ENCODE results near the gene RNH1.
"Not testable (repeated sequence)": the region's sequence is repeated elsewhere in the genome, so short reads cannot be mapped to it uniquely, and the experiment has no call there.

Gene RNH1

DNA sequence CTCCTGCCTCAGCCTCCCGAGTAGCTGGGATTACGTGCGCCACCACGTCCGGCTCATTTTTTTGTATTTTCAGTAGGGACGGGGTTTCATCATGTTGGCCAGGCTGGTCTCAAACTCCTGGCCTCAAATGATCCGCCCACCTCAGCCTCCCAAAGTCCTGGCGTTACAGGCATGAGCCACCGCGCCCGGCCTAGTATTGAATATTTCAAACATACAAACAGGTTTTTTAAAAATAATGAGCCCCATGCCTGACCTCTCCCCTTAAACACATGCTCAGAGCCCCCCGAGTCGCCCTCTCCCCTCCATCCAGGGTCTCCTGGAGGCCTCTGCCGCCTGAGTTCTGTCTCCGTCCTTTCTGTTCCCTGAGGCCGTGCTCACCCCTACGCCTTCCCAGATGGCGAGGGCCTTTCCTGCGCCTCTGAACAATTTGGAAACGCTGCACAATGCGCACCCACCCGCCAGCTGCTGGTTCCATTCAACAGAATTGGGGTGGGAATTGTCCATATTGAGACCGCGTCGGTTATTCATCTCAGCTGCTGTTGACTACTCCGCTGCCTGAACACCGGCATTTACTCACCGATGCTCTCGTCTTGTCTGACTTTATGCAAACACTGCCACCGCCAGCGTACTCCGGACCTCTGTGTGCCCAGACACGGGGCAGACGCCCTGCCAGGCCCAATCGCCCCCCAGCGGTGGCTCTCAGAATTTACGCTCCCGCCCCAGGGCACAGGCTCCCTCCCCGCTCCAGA lies 13.6 kb upstream of the RNH1 start:
- no peak for FAIRE-seq
- DNase-seq (ENCODE audit: insufficient read length, low spot score), result no peak

DNA sequence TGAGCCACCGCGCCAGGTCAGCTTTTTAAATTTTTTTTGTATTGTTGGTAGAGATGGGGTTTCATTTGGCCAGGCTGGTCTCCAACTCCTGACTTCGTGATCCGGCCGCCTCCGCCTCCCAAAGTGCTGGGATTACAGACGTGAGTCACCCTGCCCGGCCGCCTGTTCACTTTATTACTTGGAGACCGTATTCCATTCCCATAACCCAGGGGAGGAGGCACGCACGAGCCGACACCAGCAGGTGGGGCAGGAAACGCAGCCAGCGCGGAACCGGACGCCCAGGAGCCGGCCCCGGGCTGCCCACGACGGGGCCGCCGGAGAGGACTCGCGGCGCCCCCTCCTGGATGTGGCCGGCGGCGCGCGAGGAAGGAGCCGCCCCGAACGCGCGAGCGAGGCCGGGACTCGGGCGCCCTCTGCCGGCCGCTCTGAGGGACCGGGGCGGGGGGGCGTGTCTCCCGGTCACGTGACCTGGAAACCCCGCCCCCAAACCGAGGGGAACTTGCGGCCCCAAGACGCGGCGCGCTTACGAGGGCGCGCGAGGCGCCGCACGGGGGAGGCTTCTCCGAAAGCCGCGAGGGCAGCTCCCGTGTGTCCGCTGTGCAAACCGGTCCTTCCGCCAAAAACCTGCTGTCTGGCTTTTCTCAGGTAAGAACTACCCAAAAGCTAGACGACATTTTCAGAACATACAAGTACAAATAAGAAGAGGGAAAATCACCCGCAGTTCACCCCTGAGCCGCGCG lies 11.6 kb upstream of the RNH1 start:
- FAIRE-seq, result peak; percentile 92
- DNase-seq (ENCODE audit: insufficient read length, low spot score), result peak; percentile 88

DNA sequence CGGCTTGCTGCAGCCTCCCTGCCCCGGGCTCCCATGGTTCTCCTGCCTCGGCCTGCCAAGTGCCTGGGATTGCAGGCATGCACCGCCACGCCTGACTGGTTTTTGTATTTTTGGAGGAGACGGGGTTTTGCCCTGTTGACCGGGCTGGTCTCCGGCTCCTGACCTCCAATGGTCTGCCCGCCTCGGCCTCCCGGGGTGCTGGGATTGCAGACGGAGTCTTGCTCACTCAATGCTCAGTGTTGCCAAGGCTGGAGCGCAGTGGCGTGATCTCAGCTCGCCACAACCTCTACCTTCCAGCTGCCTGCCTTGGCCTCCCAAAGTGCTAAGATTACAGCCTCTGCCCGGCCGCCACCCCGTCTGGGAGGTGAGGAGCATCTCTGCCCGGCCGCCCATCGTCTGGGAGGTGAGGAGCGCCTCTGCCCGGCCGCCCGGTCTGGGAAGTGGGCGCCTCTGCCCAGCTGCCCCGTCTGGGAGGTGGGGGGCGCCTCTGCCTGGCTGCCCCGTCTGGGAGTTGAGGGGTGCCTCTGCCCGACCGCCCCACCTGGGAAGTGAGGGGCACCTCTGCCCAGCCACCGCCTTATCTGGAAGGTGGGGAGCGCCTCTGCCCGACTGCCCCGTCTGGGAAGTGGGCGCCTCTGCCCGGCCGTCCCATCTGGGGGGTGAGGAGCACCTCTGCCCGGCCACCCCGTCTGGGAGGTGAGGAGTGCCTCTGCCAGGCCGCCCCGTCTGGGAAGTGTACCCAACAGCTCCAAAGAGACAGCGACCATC lies 10.1 kb upstream of the RNH1 start:
- FAIRE-seq; DNase-seq (ENCODE audit: insufficient read length, low spot score): not testable (repeated sequence)

DNA sequence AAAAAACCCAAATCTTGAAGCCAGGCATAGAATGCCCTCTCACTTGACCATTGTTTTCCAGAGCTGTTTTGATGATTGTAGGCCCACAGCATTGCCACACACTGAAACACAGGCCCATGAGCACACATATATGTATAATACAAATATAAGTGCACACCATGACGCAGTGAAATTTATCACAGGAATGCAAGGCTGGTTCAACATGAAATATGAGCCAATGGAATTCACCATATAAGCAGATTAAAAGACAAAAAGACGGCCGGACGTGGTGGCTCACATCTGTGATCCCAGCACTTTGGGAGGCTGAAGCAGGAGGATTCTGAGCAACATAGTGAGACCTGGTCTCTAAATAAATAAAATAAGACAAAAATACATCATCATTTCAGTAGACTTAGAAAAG lies 9.4 kb upstream of the RNH1 start:
- FAIRE-seq (no peak), DNase-seq (ENCODE audit: insufficient read length, low spot score) (no peak)

DNA sequence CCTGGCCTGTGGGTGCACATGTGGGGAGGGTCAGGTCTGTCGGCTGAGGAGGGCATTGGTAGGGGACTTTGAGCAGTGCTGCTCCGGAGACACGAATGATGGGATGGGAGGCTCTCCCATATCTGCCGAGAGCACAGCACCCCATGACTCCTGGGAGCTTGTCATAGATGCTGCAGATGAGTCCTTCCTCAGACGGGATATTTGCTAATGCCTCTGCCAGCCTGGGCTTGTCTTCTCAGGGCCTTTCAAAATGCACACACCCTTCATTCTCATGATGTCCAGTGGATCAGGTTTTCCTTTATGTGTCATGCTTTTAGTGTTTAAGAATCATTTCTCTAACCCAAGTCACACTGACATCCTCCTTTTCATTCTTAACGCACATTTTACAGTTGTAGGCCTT lies 8.1 kb upstream of the RNH1 start:
- FAIRE-seq, result no peak
- no peak for DNase-seq (ENCODE audit: insufficient read length, low spot score)

DNA sequence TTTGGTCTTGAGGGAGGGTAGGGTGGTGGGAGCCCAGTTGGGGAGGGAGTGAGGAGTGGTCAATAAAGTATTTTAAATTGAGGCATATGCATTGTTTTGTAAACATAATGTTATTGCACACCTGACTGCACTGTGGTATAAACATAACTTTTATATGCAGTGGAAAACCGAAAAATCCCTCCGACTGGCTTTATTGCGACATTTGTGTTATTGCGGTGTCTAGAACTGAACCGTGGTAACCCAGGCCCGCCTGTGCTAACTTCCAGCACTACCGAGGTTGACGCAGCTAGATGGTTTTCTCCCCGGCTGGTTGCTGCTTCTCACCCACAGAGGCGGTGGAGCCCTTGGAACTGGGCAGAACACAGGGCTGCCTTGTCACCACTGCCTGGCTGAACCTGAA lies 7.6 kb upstream of the RNH1 start:
- no peak for DNase-seq (ENCODE audit: insufficient read length, low spot score)

DNA sequence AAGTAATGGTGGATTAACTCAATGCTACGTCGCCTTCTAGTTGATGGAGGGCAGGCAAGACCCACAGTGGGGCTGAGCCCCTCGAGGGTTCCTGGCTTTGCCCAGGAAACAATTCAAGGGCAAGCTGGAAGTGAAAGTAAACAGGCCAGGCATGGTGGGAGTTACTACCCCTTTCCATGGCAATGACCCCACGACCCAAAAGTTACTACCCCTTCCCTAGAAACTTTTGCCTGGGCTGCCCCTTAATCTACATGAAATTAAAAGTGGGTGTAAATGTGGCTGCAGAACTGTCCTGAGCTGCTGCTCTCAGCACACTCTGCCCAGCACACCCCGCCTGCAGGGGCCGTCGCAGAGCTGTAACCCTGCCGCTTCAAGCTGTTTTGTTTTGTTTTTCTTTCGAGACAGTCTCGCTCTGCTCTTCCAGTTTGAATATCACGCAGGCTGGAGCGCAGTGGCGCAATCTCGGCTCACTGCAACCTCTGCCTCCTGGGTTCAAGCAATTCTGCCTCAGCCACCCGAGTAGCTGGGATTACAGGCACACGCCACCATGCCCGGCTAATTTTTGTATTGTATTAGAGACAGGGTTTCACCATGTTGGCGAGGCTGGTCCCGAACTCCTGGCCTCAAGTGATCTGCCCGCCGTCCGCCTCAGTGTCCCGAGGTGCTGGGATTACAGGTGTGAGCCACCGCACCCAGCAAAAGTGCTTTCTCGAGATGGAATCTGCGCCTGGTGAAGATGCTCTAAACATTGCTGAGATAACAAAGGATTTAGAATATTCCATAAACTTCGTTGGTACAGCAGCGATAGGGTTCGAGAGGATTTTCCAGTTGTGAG lies 5.9 kb upstream of the RNH1 start:
- no peak for FAIRE-seq
- DNase-seq (ENCODE audit: insufficient read length, low spot score), result no peak

More for the DNA sequence above, 7.6 kb upstream of the RNH1 start:
- FAIRE-seq, result no peak

DNA sequence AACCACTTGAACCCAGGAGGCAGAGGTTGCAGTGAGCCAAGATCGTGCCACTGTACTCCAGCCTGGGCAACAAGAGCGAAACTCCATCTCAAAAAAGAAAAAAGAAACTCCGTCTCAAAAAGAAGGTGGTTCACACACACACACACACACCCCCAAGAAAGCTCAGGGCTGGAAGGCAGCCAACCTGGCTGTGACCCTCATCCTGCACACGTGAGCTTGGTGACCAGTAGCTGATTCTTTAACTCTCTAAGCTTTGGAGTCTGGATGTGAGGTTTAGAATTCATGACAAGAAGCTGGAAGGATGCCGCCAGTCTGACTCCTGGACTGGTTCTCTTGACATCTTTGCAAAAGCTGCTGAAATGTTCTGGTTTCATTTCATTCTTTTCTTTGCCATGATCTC lies 1.9 kb upstream of the RNH1 start:
- DNase-seq (ENCODE audit: insufficient read length, low spot score) (no peak), FAIRE-seq (no peak)

DNA sequence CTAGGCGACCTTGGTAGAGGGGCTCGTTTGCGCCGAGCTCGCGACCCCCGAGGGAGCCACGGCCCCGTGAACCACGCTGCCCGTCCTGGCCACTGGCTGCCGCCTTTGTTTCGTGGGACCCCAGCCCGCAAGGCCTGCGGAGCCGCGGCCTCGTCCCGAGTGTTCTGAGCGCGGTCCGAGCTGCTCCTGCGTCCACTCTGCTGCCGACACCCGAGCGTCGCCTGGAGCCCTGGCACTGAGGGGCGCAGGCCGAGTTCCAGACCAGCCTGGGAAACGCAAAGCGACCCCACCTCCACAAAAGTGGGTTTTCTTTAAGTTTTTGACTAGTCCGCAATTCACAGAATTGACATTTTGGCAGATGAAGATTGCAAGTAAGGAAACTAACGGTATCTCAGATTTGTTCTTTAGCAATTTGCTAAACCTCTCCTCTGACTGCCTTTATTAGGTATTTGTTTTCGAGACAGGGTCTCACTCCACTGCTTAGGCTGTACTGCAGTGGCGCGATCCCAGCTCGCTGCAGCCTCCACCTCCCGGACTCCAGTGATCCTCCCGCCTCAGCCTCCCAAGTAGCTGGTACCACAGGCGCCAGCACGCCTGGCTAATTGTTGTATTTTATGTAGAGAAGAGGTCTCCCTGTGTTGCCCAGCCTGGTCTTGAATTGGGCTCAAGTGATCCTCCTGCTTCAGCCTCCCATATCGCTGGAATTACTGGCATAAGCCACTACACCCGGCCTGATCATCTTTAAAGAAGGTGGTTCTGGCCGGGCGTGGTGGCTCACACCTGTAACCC lies 879 bp upstream of the RNH1 start:
- no peak for DNase-seq (ENCODE audit: insufficient read length, low spot score)
- FAIRE-seq, result no peak

DNA sequence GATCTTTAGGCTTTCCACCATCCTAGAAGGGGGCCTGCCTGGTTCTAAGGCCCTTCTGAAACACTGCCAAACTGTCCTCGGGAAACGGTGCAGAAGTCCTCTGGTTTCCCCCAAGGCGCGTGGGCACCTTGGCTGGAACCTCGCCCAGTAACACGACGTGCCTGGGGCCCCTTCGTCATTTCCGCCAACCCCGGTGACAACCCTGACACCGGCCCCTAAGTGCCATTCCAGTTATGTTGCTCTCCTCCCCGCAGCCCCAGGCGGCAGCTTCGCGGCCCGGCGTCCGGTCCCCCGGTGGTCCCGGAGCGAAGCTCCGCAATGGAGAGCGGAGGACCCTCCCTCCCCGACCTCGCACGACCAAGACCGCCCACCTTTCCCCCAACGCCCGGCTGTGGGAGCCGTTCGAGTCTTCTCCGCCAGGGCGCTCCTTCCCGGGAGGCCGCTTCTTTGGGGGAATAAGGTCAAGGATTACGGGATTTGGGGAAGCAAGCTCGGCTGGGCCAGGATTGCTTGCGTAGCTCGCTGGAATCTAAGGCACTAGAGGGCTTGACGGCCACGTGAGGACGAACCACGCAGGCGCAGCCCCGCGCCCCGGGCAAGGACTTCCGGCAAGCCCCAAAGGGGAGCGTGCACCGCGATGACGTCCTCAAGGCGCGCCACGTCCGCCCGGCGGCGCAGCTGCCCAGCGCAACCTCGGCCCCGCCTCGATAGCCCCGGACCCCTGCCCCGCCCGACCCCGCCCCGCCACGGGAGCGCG lies 626 bp downstream of the RNH1 start:
- DNase-seq (ENCODE audit: insufficient read length, low spot score) (peak; percentile 99), FAIRE-seq (peak; percentile 99)

DNA sequence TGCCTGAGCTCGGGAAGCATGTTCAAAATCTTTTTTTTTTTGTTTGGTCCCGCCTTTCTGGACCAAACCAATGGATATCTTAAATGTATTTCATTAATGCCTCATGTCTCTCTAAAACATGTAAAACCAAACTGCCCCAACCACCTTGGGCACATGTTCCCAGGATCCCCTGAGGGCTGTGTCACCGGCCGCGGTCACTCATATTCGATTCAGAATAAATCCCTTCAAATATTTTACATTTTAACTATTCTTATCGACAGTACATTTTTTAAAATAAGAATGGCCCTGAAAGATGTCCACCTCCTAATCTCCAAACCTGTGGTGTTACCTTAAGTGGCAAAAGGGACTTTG lies 2.1 kb downstream of the RNH1 start:
- DNase-seq (ENCODE audit: insufficient read length, low spot score) (no peak), FAIRE-seq (no peak)

DNA sequence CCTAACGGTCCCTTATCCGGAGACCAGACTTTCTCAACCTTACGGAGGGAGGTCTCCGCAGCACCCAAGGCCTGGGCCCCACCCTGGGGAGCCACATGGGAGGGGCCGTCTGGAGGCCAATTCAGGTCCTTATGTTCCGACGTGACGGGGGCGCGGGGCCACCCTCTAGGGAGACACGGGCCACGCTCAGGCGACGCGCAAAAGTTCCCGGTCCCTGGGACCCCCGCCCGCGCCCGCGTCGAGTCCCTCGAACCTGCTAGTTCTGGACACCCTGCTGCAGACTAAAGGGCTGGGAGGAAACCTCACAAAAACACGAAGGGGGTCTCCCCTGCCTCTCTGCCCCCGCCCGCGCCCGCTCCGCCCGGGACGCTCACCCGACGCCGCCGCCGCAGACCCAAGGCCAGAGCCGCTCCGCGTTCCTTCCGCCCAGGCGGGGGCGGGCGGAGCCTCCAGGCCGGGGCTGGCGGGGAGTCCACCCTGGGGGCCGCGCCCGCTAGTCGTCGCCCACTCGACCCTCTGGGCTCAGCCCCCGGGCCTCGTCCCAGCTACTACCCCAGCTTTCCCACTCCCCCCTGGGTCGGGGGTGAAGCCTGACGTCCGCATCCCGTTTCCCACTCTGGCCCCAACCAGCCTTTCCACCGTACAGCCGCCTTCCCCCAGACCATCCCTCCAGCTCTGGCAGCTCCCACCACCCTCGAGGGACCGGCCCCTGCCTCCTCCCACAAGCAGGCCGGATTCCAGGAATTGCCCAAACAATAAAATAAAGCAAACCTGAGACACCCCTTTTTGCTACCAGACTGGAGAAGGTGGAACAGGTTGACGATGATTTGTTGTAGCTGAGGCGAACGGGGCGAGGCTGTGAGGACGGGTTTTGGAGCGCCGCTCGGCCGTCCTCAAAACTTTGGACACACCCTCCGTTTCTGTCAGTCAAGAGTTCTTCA lies 2.7 kb downstream of the RNH1 start:
- FAIRE-seq, result no peak

DNA sequence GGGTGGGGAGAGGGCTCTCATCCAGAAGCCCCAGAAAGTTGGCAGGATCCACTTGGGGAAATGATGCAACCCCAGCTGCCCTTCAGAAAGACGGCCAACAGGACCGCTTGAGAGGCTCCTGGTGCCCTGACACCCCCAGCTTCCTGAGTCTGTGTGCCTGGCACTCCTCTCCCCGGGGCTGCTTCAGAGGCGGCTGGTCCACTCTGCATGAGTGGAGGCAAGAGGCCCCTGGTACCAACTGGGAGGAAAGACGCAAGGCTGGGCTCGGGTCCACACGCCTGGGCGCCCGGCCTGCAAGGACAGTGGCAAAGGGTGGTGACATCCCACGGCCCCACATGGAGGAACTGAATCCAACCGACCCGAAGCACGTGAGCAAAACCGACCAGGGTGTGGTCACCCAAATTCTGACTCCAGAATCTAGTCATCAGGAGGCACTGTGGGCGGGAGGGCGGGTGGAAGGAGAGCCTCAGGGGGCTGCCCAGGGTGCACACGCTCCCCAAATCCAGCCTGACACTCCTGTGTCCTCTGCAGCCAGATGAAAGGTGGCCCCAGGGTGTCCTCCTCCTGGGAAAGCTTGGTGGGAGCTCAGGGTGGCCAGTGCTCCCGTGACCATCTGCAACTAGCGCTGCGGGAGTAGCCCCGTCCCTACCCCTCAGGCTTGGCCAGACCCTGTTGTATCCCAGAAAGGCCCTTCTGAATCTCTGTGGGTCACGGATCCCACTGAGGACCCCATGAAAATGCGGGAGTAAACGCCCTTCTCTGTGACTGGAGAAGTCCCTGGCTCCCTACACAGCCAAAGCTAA lies 3.7 kb downstream of the RNH1 start:
- DNase-seq (ENCODE audit: insufficient read length, low spot score), result no peak
- FAIRE-seq, result no peak

More for the DNA sequence above, 2.7 kb downstream of the RNH1 start:
- no peak for DNase-seq (ENCODE audit: insufficient read length, low spot score)

DNA sequence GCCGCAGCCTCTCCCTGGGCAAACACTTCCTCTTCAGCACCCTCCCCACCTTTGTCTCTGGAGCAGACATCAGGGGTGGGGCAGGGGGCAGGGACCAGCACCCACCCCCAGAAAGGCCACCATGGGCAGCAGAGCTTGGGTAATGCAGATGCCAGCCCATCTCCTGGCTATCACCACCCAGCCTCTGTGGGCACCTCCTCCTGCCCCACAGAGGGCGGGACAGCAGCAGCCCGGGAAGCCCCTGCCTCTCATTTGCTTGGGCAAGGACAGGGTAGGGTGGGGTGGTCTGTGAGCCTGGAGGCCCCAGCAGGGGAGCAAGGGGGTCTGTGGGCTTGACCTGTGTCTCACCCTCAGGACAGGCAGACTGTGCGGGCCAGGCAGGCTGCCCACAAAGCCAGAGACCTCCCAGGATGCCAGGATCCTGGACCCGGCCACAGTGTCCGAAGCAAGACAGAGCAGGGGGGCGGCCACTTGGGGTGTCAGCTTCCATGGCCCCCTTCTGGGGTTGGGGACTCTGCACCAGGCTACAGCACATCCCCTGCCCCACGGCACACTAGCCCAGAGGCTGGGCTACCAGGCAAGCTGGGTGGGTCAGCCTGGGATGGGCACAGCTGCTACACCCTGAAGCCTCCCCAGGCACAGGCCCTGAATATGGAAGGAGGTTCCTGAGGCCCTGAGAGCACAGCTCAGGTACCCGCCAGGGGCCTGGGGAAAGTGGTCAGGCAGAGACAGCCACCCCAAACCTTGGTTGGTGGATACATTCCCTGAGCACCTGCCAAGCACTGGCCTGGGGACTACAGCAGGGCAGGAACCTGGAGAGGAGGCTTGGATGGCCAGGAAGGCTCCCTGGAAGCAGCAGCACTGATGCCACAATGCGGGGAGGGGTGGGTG lies 4.5 kb downstream of the RNH1 start:
- DNase-seq (ENCODE audit: insufficient read length, low spot score) (no peak), FAIRE-seq (no peak)

DNA sequence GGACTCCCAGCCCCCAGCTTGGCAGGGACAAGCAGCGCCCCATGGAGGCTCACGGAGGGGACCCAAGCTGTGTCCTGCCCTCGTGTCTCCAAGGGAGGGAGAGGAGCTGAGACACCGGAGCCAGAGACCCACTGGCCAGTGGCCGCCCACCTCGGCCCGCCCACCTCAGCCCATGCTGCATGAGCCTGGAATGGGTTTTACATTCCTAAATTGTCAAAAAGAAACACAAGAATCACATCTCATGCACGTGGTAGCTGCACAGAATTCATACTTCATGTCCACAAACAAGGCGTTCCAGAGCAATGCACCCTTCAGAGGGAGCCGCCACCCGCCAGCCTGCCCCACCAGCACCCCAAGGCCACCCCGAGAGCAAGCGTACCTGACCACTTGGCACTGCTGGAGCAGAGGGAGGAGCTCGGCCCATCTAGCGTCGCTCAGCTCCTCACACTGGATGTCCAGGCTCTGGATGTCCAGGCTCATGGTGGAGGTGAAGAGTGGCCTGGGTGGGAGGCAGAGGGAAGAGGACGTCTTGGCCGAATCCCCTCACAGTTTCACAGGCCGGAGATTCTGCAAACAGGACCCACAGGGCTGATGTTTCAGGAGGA lies 5.3 kb downstream of the RNH1 start:
- FAIRE-seq (no peak), DNase-seq (ENCODE audit: insufficient read length, low spot score) (no peak)
